Measurements from ENCODE around the gene TCAP.
"Not testable (repeated sequence)": the region's sequence is repeated elsewhere in the genome, so short reads cannot be mapped to it uniquely, and the experiment has no call there.

Gene TCAP

DNA sequence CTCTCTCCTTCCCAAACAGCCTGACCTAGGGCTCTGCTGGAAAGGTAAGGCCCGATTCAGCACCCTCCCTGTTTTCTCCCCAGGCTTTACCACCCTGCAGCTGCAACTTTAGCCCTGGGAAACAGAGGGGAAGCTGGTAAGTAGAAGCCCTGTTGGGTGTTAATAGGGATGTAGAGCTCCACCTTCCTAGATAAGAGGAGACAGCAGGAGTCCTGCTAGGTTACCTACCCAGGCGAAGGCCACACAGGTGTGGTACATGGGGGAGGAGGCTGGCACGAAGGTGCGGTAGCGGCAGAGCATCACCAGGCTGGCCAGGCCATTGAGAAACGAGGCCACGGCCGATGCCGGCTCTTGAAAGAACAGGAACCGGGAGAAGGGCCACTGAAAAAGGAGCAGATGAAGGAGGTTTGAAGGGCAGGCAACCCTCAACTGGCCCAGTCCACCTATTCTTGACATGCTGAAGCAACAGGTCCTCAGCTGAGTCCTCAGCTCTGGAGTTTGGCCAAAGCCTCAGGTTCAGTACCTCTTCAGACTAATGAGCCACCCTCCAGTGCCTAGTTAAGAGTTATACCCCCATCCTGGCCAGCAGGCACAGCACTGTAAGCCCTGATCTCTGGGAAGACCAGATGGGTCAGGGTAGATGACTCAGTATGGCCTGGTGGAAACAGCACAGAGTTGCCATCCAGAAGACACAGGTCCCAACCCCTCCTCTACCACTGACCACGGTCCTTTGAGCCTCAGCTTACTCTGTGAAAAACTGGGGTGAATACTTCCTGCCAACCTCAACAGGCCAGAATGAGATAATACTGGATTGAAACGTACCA is 19.4 kb downstream of the TCAP start:
- DNase-seq: no peak

DNA sequence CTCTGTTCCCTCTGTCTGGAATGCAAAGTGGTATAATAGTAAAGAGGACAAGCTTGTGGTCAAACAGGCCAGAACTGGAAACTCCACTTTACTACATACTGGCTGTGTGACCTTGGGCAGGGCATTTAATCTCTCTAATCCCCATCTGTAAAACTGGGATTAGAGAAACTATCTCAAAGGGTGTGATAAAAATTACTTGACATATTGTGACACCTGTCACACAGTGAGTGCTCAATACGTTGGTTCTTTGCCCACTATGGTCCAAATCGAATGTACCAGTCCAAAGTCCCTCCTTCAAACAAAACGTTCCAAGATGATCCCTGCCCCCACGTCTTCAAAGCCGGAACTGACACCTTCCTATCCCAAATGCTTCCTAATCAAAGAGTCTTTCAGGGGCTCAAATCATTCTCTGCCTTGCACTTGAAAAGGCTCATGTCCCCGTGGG is 22.0 kb downstream of the TCAP start:
- no peak for DNase-seq

DNA sequence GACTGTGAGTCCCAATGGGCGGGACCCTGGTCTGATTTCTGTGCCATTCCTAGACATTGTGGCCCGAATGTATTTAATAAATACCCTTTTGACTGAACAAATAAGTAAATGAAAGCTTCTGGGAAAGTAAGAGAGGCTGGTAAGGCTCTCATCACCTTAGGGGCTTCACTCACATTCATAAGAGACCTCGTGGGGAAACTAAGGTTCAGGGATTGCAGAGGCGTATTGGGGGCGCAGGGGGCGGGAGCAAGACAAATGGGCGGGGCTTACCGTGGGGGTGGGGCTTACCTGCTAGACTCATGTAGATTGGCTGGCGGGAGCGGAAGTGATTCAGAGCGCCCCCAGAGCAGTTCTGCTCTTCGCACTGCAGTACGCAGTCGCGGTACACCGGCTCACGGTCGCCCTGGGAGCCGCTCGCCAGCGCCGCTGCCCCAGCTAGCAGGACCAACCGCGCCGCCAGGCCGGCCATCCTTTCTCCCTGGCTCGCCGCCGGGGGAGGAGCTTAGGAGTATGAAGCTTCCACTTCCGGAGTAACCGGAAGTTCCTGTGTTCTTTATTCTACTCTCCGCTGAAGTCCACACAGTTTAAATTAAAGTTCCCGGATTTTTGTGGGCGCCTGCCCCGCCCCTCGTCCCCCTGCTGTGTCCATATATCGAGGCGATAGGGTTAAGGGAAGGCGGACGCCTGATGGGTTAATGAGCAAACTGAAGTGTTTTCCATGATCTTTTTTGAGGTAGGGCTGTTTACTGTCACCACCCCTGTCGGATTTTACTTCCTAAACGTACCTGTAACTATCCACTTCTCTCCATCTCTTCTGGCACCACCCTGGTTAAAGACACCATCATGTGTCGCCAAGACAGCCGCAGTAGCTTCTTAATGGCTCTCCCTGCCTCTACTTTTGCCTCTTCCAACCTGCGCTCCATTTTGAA is 22.7 kb downstream of the TCAP start, which contains the start of gene PGAP3:
Gene PGAP3, minus strand, starts transcription at position 512 of the 929 bp plus-strand sequence. Its CDS starts 43 bp downstream, at position 469.
- peak in 12 of 14 donors; percentile 46 to 98 (median 80) for DNase-seq

DNA sequence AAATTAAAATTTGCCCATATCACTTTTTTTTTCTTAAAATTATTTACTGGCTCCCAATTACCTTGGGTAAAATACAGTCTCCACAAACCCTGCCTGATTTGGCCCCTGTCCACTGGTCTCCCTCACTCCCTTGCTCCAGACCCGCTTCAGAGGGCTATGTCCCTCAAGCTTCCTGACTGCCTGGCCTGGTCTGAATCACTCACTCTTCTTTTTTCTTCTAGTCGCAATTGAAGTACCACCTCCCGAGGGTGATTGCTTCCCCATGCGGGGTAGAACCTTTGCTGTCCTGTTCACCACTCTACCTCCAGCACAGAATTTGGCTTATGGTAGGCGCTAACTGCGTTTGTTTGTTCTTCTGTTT is 23.3 kb downstream of the TCAP start:
- DNase-seq: no peak

DNA sequence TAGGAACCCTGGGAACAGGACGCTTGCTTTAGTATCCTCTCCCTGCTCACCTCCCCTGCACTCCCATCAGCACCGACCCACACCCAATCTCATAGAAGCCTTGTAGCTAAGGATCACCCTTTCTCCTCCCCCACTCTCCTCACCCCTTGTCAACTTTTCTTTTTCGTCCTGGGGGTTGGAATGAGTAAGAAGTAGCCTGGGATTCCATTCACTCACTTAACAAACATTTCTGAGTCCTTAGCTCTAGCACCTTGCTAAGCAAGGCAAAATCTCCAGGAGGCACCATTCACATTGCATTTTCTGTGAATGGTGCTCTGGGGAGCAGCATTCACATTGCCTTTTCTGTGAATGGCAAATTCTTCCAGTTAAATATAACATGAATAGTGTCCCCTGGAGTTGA is 23.8 kb downstream of the TCAP start:
- no peak for DNase-seq

DNA sequence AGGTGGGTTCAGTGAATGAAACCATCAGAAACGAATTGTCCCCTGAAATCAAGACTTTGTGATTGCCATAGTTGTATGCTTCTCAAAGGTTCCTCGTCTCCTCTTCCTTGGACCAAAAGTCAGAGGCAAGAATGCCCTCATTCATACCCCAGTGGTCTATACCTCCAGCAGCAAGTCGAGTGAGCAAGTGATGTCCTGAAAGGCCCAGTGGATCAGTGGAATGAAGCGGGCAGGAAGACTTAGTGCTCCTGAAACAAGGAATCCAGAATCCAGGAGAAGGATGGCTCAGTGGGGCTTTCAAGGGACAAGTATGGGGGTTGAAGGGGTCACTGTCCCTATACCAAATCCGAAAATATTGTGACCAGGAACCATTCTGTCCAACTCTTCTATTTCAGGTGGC is 29.4 kb downstream of the TCAP start:
- DNase-seq: no peak

DNA sequence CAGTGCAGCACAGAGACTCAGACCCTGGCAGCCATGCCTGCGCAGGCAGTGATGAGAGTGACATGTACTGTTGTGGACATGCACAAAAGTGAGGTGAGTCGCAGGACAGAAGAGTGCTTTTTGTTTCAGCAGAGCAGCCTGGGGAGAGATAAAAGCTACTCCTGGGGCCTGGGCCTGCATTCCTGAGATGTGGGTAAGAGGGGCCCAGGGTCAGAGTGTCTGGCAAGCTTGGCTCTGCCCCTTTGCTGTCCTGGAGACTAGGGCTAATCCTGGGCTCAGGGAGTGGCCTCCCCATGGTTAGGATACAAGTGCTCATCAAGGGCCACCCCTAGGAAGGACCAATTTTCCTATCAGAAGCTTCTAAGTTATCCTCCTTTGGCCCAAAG is 29.9 kb downstream of the TCAP start:
- no peak for DNase-seq

DNA sequence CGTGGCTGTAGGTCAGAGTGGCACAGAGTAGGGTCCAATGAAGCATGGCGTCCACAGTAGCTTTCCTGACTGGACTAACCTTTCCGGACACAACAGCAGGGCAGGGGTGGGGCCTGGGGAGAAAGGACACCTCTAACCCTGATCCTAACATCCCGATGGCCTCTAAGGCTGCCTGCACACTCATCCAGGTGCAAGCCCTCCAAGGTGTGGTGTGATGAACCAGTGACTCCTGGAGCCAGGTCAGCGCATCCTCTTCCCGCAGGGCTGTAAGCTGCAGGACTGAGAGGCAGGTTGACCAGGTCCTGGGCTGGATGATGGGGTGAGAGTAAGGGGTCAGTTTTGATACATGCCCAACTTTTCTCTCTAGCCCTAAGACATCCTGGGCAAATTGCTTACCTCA is 31.6 kb downstream of the TCAP start:
- DNase-seq: no peak

DNA sequence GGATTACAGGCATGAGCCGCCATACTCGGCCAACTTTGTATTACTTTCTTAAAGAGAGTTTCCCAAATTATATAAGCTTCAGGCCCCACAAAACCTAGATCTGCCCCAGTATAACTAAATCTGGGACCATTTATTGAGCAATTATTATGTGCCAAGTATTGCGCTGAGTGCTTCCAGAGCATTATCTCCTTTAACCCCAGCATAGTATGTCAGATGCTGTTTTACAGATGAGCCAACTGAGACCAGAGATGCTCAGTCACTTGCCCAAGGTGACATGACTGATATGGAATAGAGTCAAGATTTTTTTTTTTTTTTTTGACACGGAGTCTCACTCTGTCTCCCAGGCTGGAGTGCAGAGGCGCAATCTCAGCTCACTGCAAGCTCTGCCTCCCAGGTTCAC is 32.8 kb downstream of the TCAP start:
- DNase-seq: no peak

DNA sequence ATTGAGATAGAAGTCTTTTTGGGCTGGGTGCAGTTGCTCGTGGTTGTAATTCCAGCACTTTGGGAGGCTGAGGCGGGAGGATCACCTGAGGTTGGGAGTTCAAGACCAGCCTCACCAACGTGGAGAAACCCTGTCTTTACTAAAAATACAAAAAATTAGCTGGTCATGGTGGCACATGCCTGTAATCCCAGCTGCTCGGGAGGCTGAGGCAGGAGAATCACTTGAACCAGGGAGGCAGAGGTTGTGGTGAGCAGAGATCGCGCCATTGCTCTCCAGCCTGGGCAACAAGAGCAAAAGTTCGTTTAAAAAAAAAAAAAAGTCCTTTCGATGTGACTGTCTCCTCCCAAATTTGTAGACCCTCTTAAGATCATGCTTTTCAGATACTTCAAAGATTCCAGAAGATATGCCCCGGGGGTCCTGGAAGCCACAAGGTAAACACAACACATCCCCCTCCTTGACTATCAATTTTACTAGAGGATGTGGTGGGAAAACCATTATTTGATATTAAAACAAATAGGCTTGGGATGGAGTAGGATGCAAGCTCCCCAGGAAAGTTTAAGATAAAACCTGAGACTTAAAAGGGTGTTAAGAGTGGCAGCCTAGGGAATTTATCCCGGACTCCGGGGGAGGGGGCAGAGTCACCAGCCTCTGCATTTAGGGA is 34.1 kb downstream of the TCAP start:
- DNase-seq: not testable (repeated sequence)

DNA sequence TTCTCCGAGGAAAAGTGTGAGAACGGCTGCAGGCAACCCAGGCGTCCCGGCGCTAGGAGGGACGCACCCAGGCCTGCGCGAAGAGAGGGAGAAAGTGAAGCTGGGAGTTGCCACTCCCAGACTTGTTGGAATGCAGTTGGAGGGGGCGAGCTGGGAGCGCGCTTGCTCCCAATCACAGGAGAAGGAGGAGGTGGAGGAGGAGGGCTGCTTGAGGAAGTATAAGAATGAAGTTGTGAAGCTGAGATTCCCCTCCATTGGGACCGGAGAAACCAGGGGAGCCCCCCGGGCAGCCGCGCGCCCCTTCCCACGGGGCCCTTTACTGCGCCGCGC is 34.6 kb downstream of the TCAP start, which contains the start of gene ERBB2:
Gene ERBB2, plus strand, starts transcription at position 247 of the 330 bp plus-strand sequence. CDS start 175 bp downstream, outside the sequence.
- DNase-seq: peak in 3 of 14 donors; percentile 10 to 38 (median 29)

DNA sequence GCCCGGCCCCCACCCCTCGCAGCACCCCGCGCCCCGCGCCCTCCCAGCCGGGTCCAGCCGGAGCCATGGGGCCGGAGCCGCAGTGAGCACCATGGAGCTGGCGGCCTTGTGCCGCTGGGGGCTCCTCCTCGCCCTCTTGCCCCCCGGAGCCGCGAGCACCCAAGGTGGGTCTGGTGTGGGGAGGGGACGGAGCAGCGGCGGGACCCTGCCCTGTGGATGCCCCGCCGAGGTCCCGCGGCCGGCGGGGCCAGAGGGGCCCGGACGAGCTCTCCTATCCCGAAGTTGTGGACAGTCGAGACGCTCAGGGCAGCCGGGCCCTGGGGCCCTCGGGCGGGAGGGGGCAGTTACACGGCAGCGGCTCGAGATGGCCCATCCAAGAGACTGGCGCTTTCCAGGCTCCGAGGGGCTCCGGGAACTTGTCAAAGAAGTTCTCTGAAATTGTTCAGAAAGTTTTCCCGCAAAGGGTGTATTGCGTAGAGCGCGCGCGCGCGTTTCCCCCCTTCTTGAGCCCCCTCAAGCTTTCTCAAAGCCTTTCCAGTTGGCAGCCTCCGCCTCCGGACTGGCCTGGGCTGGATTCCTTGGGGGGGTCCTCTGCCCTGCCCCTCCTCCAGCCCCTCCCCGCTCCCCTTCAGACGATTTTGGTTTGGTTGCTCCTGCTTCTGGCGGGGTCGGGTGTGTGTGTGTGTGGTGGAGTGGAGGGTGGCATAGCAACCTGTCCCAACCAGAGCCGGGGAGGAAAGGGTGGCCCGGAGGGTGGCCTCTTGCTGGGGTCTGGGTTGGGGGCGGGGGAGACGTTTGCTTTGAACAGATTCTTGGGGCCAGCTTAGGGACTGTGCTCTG is 35.2 kb downstream of the TCAP start:
- peak in 2 of 14 donors; percentile 38 to 46 for DNase-seq

DNA sequence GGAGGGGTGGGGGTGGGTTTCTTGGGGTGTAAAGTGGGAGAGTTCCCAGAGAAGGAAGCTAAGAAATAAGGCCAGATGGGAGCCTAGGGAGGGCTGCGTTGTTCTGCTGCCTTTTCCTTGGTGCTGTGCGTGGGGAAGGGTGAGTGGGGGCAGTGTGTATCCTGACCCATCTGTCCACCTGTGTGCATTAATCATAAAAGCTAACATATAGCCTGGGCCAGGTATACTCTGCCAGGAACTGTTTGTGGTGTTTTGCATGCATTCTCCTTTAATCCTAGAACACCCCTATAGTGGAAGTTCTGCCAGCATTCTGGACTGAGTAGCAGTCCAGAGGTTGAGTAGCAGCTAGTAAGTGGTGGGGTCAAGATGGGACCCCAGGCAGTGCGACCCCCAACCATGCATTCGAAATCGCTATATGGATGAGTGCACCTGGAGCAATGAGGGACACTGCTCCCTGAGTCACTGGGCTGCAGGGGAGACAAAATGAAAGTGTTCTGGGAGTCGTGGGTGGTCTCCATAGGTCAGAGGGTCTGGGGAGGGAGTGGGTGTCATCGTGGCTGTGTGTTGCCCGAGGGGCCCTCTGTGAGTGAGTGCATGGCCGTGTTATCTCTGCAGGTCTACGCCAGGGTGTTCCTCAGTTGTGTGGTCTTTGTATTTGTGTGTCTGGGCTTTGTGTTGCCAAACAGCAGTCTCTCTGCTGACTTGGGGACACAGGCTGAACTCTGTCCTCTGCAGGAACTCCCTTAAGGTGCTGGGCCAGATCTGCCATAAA is 36.0 kb downstream of the TCAP start:
- DNase-seq: no peak

DNA sequence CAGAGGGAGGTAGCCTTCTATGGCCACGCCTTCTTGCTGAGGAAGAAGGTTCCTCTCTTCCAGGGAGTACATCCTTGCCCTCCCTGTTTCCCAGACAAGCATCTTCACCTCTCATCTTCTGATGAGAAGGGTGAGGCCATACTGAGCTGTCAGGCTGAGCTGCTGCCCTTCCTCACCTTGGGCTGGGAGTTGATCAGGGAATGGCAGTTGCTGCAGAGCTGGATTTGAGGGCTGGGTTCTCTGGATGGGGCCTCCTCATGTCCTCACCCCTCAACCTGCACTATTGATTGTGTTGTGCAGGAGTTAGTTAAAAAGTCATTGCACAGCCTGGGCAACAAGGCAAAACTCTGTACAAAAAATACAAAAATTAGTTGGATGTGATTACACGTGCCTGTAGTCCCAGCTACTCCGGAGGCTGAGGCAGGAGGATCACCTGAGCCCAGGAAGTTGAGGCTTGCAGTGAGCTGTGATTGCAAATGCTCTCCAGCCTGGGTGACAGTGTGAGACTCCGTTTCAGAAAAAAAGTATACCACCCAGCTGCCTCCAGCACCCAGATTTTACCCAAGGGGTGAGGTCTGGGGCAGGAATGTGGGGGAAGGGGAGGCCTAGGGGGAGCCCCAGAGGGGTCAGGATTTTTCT is 36.8 kb downstream of the TCAP start:
- DNase-seq: no peak

DNA sequence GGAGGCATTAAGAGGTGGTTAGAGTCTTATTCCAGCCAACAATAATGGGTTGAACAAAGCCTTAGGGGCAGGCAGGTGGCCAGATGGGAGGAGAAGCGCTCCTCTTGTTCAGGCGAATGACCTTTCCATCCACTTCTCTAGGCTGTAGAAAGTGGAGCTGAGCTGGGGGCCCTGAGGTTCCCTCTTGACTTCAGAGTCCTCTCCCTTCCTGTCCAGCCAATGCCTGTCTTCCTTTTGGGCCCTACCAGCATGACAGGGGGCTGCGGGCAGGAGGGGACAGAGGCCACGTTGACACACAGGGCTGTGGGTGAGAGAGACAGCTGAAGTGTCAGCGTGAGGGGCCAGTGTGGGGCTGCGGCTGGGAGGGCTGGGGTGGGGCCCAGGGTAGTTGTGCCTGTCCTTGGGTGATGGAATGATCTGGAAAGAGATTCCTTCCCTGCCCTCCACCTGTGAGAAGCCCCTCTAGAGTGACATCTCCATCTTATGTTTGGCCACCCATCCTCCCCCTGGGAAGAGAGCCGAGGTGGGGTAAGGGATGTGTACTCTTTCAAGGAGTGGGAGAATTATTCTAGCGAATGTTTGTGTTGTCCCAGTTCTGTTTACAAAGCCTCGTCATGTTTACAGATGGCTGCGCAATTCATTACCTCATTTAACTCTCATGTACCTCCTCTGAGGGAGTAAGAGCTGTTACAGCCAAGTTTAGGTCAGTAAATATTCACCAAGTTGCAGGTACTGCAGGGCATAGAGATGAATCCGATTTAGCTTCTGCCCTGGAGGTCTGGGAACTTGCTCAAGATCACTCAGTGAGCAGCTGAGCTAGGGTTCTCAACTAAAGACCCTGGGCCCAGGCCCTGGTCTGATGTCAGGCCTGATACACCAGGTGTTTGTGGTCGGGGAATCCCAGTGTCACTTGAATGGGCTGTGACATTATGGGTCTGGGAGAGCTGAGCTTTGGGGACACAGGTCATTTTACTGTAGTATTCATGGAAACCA is 38.0 kb downstream of the TCAP start:
- no peak for DNase-seq

DNA sequence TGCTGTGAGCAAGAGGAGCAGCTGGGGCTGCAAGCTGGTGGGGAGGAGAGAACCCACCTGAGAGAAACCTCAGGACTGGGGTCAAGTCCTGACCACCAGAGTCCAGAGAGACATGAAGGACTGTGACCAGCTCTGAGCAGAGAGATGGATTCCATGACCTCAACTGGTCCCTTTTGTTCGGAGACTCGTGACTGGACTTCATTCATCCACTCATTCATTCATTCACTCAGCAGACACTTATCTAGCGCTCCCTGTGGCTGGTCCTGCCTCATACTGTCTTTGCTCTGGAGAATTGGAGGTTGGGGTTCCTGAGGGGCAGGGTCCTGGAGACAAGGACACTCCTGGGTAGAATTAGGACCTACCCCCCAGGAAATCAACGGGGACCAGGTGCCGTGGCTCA is 38.8 kb downstream of the TCAP start:
- DNase-seq: no peak

DNA sequence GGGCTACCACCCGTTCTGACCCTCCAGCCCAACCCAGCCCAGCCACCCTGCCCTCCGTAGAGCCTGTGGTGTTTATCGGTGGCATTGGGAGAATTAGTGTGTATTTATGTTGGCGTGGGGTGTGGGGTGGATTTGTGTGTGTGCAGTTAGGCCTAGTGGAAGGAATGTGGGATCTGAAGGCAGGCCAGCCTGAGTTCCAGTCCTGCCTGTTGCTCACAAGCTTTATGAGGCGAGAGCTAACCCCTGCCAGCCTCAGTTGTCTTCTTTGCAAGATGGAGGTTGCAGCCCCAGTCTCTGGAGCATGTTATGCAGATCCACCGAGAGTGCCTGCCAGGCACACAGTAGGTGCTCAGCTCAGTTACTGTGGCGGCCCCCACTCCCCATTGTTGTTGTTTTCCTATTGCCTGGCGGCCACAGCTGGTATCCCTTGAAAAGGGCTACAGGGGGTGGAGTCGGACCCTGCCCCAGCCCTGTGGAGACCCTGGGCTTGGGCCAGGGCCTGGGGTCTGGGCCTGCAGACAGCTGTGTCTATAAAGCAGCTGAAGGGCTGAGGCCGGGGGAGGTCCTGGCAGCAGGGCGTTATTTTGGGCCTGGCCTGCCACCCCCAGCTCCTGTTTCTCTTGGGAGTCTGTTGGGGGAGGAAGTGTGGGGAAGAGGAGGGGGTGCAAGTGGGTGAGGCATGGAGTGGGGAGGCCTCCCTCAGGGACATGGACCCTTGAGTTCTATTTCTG is 39.8 kb downstream of the TCAP start:
- DNase-seq: no peak

DNA sequence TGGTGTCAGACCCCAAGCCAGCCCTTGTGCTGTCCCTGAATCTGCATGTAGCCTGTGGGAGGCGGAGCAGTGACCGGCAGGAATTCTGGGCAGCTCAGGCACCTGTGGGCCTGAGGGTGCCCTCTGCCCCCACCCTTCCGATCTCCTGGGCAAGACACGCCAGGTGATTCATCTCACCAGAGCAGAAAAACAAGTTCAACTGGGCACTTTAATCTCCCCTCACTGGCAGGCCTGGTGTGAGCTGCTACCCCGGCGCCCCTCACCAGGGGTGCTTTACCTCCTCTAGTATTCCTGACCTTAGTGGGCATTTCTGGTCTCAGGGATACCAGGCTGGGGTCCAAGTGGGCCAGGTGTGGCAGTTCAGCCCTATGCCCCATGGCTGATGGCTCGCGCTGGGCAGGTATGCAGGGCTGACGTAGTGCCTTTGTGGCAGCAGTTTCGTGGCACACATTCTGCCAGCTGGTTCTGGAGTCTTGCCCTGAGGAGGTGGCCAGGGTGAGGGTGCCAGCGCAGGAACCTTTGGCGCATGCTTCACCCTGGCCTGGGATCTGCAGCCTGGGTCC is 40.7 kb downstream of the TCAP start:
- DNase-seq: peak in 2 of 14 donors; percentile 23 to 24
